GM18858 (cell line): Measurements from ENCODE around the gene GRM8.

ENCODE experiments used
- ATAC-seq: cut with Tn5 transposase; IDR thresholded peaks from one replicate; pipeline ENCODE4 v1.9.1; 2021; ENCODE audit not compliant: unreplicated experiment

The GRM8 gene

GRCh38 chr7:127231415-127231814 lies 21.3 kb downstream of the GRM8 start:
- no peak for ATAC-seq

GRCh38 chr7:127230192-127230925 lies 22.4 kb downstream of the GRM8 start:
- ATAC-seq = no peak

GRCh38 chr7:127226685-127227374 lies 25.9 kb downstream of the GRM8 start:
- ATAC-seq = no peak

GRCh38 chr7:127221731-127222130 lies 31.0 kb downstream of the GRM8 start:
- no peak for ATAC-seq

- ATAC-seq = no peak
Measured at GRCh38 chr7:127214956-127215718, 37.6 kb downstream of the GRM8 start.

- no peak for ATAC-seq
Measured at GRCh38 chr7:127209886-127210285, 42.9 kb downstream of the GRM8 start.

- ATAC-seq = no peak
Measured at GRCh38 chr7:127208860-127209259, 43.9 kb downstream of the GRM8 start.

GRCh38 chr7:127208351-127208750 lies 44.4 kb downstream of the GRM8 start:
- ATAC-seq = no peak

GRCh38 chr7:127207806-127208205 lies 44.9 kb downstream of the GRM8 start:
- no peak for ATAC-seq

GRCh38 chr7:127207230-127207629 lies 45.5 kb downstream of the GRM8 start:
- no peak for ATAC-seq

- no peak for ATAC-seq
Measured at GRCh38 chr7:127194571-127194970, 58.2 kb downstream of the GRM8 start.

- no peak for ATAC-seq
Measured at GRCh38 chr7:127189886-127190285, 62.9 kb downstream of the GRM8 start.

GRCh38 chr7:127189074-127189473 lies 63.7 kb downstream of the GRM8 start:
- ATAC-seq = no peak

- no peak for ATAC-seq
Measured at GRCh38 chr7:127187740-127188139, 65.0 kb downstream of the GRM8 start.

- no peak for ATAC-seq
Measured at GRCh38 chr7:127186686-127187085, 66.1 kb downstream of the GRM8 start.

- no peak for ATAC-seq
Measured at GRCh38 chr7:127177156-127177555, 75.6 kb downstream of the GRM8 start.

- no peak for ATAC-seq
Measured at GRCh38 chr7:127162366-127162765, 90.4 kb downstream of the GRM8 start.

- ATAC-seq = no peak
Measured at GRCh38 chr7:127158659-127159058, 94.1 kb downstream of the GRM8 start.

- no peak for ATAC-seq
Measured at GRCh38 chr7:127154958-127155357, 97.8 kb downstream of the GRM8 start.

- ATAC-seq = no peak
Measured at GRCh38 chr7:127154101-127154500, 98.6 kb downstream of the GRM8 start.

- no peak for ATAC-seq
Measured at GRCh38 chr7:127153315-127153714, 99.4 kb downstream of the GRM8 start.

GRCh38 chr7:127152423-127152822 lies 100.3 kb downstream of the GRM8 start:
- no peak for ATAC-seq
